GM12892 (cell line): ENCODE measurements around the gene ARFIP1.

Experiments used
- DNase-seq: peaks from one replicate; pipeline ENCODE4 v3.0.0; 2011; ENCODE audit not compliant: insufficient read length
- FAIRE-seq: peaks from 2 replicates; lab custom pipeline; 2011; peaks lifted over from hg19 to GRCh38; lab: Jason Lieb, UNC
- POLR2A ChIP-seq: IDR thresholded peaks from 2 replicates; pipeline ENCODE4 v1.6.1; 2011; ENCODE audit warnings: low read depth, low read length, control low read depth
- POLR2AphosphoS5 ChIP-seq: IDR thresholded peaks from 2 replicates; pipeline ENCODE4 v1.6.1; 2011; ENCODE audit warnings: low read depth, low read length, control low read depth
- TAF1 ChIP-seq: IDR thresholded peaks from 2 replicates; pipeline ENCODE4 v1.6.1; 2011; ENCODE audit warnings: low read depth, mild to moderate bottlenecking, control low read depth, low read length, borderline replicate concordance

ARFIP1 gene

DNA sequence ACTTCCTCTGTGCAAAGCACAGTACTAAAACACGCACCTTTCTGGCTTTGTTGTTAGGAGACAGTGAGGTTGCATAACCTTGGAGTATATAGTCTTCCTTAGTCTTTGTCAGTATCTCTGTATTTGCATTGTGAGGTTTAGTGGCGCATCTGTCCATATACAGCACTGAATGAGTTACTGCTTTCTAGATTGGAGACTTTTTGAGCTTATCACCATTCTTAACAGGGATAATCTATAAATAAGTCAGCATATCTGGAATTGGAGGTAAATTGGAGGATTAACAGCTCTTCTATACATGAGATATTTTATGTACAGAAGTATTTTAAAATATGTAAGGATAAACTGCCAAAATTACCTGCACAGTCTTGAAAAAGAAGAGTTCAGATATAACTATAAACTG, 160.7 kb downstream of the ARFIP1 start:
- DNase-seq (no peak), FAIRE-seq (no peak)
- TF ChIP-seq POLR2A (no peak), TAF1 (no peak), POLR2AphosphoS5 (no peak)

DNA sequence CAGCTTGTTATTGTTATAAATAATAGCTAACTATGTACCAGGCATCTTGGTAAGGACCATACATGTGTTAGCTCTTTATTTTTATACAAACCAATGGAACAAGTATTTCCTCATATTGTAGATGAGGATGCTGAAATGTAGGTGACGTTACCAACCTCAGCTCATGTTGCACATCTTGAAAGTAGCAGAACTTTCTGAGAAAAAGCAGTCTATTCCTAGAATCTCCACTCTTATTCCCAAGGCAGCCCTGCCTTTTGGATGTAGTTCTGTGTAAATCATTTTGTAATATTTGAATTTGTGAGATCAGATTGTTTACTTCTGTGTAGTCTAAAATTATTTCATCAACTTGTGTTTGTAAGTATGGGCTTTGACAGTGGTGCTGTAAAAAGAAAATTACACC, 161.7 kb downstream of the ARFIP1 start:
- no peak for FAIRE-seq
- TF ChIP-seq TAF1 = no peak
- TF ChIP-seq POLR2AphosphoS5 = no peak
- TF ChIP-seq POLR2A = no peak
- no peak for DNase-seq

DNA sequence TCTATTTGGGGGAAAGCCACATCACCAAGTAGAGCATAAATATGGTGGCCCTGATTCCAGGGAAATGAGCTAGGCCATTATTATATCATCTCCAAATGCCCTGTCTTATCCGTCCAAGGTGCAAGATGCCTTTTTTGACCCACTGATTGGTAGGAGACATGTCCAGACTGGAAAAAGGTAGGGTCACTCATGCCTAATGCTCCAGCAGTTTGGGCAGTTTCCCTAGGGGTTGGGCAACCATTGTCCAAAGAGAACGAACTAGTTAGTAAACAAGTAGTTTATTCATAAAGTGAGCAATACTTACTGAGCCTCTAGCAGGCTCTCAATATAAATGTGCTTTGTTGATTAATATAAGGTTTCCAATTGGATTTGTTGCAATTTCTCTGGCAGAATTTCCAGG, 162.6 kb downstream of the ARFIP1 start:
- FAIRE-seq = no peak
- TF ChIP-seq POLR2AphosphoS5 (no peak), TAF1 (no peak), POLR2A (no peak)

DNA sequence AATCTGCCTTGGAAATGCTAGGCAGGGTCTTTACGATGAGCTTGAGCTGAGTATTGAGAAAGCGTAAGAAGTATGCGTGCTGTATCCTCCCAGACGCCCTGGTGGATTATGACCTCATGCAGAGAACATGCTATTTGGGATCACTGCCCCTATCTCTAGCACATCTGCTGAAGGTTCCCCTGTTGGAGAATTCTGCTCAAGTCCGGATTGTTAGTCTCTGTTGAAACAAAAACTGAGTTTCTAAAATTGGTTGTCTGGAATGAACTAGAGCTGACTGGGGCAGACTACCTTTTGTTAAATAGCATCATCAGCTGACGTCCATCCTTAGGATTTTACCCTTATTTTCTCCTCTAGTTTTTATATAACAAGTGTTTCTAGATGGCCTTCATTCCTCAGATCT, 163.9 kb downstream of the ARFIP1 start:
- TF ChIP-seq POLR2AphosphoS5 (no peak), TAF1 (no peak), POLR2A (no peak)
- DNase-seq (no peak), FAIRE-seq (no peak)

More for the DNA sequence above, 162.6 kb downstream of the ARFIP1 start:
- DNase-seq = no peak

DNA sequence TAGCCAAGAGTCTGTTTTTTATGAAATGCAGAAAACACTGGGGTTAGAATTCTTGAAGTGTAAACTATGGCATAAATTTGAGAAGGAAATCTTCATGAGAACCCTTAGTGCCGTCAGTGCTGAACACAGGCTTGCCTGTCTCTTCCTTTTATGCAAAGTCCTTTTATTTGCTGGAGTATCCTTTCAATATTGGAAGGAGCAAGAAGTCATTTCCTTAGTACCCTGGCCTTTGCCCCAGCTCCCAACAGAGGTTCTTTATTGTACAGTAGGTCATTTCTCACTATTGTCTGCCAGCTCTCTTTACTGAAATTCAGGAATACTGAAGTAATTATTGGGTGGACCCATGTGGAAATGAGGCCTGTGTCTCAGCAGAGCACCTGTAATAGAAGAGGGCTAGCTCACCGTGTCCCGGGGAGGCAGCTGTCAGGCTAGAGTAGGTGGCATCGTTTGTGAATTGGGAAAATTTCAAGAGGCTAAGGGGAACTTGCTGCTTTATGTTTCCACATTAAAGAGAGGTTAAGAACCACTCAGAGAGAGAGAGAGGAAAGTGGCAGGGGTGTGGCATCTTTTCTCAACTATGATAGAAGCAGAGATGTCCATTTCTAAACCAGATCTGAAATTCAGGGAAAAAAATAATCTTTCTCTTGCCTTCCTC, 165.0 kb downstream of the ARFIP1 start:
- TF ChIP-seq POLR2AphosphoS5 = no peak
- no peak for TF ChIP-seq POLR2A
- no peak for TF ChIP-seq TAF1
- DNase-seq (no peak), FAIRE-seq (no peak)

DNA sequence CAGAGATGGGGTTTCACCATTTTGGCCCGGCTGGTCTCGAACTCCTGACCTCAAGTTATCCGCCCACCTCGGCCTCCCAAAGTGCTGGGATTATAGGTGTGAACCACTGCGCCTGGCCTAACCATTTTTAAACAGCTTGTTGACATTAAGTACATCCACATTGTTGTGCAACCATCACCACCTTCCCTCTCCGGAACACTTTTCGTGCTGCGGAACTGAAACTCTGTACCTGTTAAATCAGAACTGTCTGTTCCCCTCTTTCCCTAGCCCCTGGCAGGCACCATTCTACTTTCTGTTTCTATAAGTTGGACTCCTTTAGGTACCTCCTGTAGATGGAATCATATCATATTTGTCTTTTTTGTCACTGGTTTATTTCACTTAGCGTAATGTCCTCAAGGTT, 165.9 kb downstream of the ARFIP1 start:
- TF ChIP-seq TAF1 (no peak), POLR2A (no peak), POLR2AphosphoS5 (no peak)
- DNase-seq (no peak), FAIRE-seq (no peak)

DNA sequence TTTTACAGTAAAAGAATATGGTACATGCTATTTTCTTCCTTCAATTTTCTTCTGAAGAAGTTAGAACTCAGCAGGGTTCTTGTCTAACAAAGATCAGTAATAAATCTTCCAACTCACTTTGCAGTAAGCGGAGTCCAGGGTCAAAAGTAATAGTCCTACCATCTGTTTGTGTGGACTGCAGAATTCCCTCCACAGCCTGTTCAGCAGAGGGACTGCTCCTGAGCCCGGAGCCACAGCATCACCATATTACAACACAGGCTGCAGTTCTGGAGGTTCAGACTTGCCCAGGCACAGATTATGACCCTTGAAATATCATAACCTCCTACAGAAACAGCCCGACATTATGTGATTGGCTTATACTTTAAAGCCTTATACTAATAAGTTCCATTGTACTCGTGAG, 166.7 kb downstream of the ARFIP1 start:
- FAIRE-seq (no peak), DNase-seq (no peak)
- no peak for TF ChIP-seq POLR2A
- TF ChIP-seq TAF1 = no peak
- TF ChIP-seq POLR2AphosphoS5 = no peak

DNA sequence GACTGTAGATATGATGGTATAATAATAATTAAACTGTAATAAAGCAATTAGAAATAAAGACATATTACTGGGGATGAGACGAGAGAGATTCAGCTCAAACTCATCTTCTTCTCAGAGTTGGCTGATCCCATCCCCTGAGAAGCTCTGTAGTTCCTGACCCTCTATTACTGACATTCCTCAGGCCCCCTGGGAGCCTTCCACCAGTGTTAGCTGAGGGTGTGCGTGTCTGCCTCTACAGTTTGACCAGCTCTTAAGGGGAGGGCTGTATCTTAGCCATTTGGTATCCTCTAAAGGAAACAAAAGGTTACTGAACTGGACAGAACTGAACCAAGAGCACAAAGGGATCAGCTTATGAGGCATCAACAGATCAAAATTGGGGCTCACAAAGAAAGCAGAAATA, 167.6 kb downstream of the ARFIP1 start:
- DNase-seq = no peak
- FAIRE-seq = no peak
- TF ChIP-seq POLR2AphosphoS5 = no peak
- TF ChIP-seq POLR2A = no peak
- TF ChIP-seq TAF1 = no peak

DNA sequence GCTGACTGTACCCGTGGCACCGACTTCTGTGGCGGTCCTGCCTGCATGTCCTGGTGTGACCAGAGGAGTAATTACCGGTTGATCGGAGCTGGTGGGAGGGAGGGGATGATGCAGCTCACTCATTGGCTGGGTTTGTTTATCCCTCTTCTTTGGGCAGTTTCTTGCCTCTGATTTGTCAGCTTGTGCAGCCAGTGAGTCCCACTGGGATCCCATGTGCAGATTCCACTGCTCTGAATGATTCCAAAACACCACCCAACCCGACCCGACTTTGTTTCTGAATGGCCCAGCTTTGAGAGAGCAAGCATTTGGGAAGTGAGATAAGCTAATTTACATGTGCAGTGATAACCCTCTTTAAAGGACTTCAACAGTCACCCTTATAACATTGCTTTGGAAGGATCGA, 170.2 kb downstream of the ARFIP1 start:
- FAIRE-seq (no peak), DNase-seq (no peak)
- no peak for TF ChIP-seq POLR2AphosphoS5
- no peak for TF ChIP-seq POLR2A
- TF ChIP-seq TAF1 = no peak

DNA sequence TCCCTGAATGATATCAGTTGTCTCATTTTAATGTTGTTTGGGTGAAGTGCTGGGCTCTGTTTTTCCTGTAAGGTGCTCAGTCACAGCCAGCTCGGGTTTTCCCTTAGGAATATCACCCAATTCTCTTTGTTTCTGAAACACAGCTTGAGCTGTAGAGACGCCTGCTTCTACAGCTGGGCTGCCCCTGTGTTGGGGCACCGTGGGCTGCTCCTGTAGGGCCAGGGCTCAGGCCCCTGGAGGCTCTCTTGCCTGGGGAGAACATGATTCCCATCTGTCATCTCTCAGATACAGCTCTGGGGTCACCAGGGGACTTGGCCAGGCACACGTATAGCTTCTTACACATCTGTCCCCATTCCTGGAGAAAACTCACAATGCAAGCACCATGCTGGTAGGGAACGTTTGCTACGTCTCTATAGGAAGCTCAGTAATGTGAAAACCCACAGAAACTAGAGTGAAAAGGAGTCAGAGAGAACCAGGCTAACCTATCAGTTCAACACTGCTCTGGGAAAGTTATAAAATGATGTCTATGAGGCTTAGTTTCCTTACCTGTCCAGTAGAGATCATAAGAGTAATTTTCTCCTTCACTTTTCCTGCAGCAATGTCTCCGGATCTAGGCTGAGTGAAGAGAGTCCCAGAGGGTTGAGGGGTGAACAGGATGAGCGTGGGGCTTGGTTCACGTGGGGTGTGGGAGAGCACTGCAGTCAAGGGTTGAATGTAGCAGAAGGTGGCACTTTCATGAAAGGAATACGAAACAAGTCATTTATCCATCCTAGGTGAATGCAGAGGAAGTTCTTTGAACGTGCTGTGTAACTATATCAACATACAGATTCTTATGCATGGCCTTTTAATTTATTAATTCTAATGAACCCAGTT, 170.9 kb downstream of the ARFIP1 start:
- FAIRE-seq (no peak), DNase-seq (no peak)
- TF ChIP-seq POLR2AphosphoS5 (no peak), POLR2A (no peak), TAF1 (no peak)

DNA sequence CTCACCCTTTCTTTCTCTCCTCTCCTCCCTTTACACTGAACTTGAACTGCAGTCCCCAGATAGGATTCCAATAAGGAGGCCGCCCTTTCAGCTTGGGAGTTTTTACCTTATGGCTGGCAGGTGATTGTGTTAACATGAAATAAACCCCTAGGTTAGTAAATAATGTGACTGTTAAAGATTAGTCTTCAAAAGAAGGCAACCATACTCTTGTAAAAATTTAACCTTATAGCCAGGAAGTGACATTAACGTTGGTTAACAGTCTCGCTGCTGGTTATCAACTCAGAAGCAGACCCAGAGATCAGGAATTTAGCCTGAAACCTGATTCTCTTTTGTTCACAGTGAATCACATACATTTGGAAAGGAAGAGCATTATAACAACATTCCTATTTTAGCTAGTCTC, 171.6 kb downstream of the ARFIP1 start:
- DNase-seq (no peak), FAIRE-seq (no peak)
- no peak for TF ChIP-seq POLR2AphosphoS5
- no peak for TF ChIP-seq POLR2A
- no peak for TF ChIP-seq TAF1

DNA sequence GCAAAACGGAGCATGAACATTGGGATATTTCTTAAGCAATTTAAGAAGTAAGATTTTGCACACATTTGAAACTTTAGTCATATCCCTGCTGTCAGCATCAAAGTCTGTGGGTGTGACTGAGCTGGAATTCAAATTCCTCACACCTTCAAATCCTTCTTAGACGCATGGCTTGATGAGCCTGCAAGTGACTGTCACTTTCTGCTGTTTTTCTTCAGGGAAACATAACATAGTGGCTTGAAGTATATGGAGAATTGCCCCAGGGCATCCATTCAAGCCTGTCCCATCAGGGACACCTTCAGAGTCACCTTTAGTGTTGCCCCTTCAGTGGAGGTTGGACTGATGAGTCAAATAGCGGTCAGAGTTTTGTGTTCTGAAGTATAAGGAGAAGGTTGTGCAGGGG, 173.8 kb downstream of the ARFIP1 start:
- DNase-seq (no peak), FAIRE-seq (no peak)
- TF ChIP-seq POLR2A (no peak), POLR2AphosphoS5 (no peak)
